DOHH2 (cell line): Measurements from ENCODE around the gene KYAT1.

Experiments used
- H3F3A ChIP-seq: fragments of 200-600 bp; sonication (generic), shearing (Covaris generic); 2 replicates; pipeline ENCODE4 v1.6.0; 2016; ENCODE audit warnings: antibody characterized with exemption, mild to moderate bottlenecking; ENCODE audit not compliant: control insufficient read depth, insufficient read depth
- H3K27ac ChIP-seq: fragments of 200-600 bp; sonication (generic); 2 replicates; pipeline ENCODE4 v1.5.1; 2014; ENCODE audit warnings: low read depth, mild to moderate bottlenecking, low read length, moderate library complexity
- H3K27me3 ChIP-seq: fragments of 200-600 bp; sonication (generic); 2 replicates; pipeline ENCODE4 v1.6.1; 2014; ENCODE audit warnings: mild to moderate bottlenecking, low read length, mixed read lengths; ENCODE audit not compliant: control insufficient read depth
- H3K36me3 ChIP-seq: fragments of 200-600 bp; sonication (generic); 2 replicates; pipeline ENCODE4 v1.6.1; 2014; ENCODE audit warnings: mild to moderate bottlenecking, low read length, moderate library complexity, mixed read lengths; ENCODE audit not compliant: control insufficient read depth
- H3K4me1 ChIP-seq: fragments of 200-600 bp; sonication (generic); 2 replicates; pipeline ENCODE4 v1.6.1; 2014; ENCODE audit warnings: mild to moderate bottlenecking, low read length, mixed read lengths; ENCODE audit not compliant: control insufficient read depth
- H3K4me2 ChIP-seq: fragments of 200-600 bp; sonication (generic); 2 replicates; pipeline ENCODE4 v1.6.0; 2014; ENCODE audit warnings: mild to moderate bottlenecking, low read length, moderate library complexity
- H3K4me3 ChIP-seq: fragments of 200-600 bp; sonication (generic); 2 replicates; pipeline ENCODE4 v1.5.1; 2014; ENCODE audit warnings: mild to moderate bottlenecking, low read length, mixed read lengths
- H3K79me2 ChIP-seq: fragments of 200-600 bp; sonication (generic); 2 replicates; pipeline ENCODE4 v1.6.1; 2014; ENCODE audit warnings: mild to moderate bottlenecking, low read length, mixed read lengths; ENCODE audit not compliant: control insufficient read depth
- H3K9me2 ChIP-seq: fragments of 200-600 bp; sonication (generic); replicated peaks from 2 replicates; pipeline ENCODE4 v1.6.1; 2014; ENCODE audit warnings: mild to moderate bottlenecking, low read length, mixed read lengths; ENCODE audit not compliant: control insufficient read depth
- H3K9me3 ChIP-seq: fragments of 200-600 bp; sonication (generic); 2 replicates; pipeline ENCODE4 v1.6.1; 2014; ENCODE audit warnings: antibody characterized with exemption, low read length, mixed read lengths; ENCODE audit not compliant: control insufficient read depth, insufficient read depth
- H4K20me1 ChIP-seq: fragments of 200-600 bp; sonication (generic); 2 replicates; pipeline ENCODE4 v1.6.0; 2014; ENCODE audit warnings: low read depth, mild to moderate bottlenecking, antibody characterized with exemption, low read length, moderate library complexity; ENCODE audit not compliant: control insufficient read depth, insufficient read depth
- EZH2phosphoT487 ChIP-seq: fragments of 200-600 bp; sonication (generic); IDR thresholded peaks from 2 replicates; pipeline ENCODE4 v1.6.1; 2017; ENCODE audit warnings: borderline replicate concordance, mild to moderate bottlenecking, antibody characterized with exemption, low read length, moderate library complexity, mixed read lengths
- TF ChIP-seq, protein P1 (sequence below): fragments of 200-600 bp; sonication (generic); IDR thresholded peaks from one replicate; pipeline ENCODE4 v1.5.1; 2014; ENCODE audit warnings: antibody characterized with exemption, mild to moderate bottlenecking, low read depth, low read length; ENCODE audit not compliant: poor library complexity, severe bottlenecking

The KYAT1 gene

DNA sequence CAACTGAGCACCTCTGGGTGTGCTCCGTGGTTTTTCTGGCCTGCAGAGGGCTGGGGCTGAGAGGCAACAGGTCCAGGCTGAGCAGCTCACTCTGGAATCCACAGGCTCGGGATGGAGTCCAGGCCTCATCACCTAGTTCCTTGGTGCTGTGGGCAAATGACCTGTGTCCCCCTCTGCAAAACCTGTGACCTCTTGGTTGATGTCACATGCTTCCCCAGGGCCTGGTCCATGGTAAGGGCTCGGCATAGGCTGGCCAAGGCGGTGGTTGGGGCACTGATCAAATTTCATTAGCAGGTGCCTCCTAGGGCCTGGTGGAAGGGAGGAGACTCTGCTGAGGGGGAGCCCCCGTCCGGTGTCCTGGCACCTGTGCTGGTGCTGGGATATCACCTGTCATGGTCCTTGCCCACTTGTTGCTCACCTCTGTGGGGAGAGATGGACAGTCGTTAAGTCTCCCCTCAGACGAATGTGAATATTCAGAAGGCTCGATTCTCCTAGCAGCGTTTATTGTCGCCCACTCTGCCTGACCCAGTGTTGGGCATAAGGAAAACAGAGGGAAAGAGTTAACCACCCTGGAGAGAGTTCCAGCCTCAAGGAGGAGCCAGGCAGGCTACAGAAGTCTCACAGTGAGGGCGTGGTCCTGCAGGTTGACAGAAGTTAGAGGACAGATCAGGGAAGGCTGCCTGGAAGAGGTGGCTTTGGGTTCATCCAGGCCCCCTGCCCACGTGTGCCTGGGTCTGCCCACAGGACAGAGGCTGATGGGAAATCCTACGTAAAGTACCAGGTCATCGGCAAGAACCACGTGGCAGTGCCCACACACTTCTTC lies 60.0 kb downstream of the KYAT1 start:
- Histone ChIP-seq H3K27me3 (no peaks in the 10 kb centered on the region), H3K9me3 (no peaks in the 10 kb centered on the region), H3K79me2 (peaks cover 19% of the 10 kb centered on the region), H3F3A (no peaks in the 10 kb centered on the region), H3K27ac (no peak overlapping the region), H3K4me2 (no peak overlapping the region), H3K36me3 (peaks cover 73% of the 10 kb centered on the region), H3K4me1 (peaks cover 21% of the 10 kb centered on the region), H3K4me3 (no peak overlapping the region), H4K20me1 (no peaks in the 10 kb centered on the region), H3K9me2 (no peaks in the 10 kb centered on the region)
- TF ChIP-seq, protein P1, sequence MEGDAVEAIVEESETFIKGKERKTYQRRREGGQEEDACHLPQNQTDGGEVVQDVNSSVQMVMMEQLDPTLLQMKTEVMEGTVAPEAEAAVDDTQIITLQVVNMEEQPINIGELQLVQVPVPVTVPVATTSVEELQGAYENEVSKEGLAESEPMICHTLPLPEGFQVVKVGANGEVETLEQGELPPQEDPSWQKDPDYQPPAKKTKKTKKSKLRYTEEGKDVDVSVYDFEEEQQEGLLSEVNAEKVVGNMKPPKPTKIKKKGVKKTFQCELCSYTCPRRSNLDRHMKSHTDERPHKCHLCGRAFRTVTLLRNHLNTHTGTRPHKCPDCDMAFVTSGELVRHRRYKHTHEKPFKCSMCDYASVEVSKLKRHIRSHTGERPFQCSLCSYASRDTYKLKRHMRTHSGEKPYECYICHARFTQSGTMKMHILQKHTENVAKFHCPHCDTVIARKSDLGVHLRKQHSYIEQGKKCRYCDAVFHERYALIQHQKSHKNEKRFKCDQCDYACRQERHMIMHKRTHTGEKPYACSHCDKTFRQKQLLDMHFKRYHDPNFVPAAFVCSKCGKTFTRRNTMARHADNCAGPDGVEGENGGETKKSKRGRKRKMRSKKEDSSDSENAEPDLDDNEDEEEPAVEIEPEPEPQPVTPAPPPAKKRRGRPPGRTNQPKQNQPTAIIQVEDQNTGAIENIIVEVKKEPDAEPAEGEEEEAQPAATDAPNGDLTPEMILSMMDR, result no peak
- TF ChIP-seq EZH2phosphoT487, result no peak

DNA sequence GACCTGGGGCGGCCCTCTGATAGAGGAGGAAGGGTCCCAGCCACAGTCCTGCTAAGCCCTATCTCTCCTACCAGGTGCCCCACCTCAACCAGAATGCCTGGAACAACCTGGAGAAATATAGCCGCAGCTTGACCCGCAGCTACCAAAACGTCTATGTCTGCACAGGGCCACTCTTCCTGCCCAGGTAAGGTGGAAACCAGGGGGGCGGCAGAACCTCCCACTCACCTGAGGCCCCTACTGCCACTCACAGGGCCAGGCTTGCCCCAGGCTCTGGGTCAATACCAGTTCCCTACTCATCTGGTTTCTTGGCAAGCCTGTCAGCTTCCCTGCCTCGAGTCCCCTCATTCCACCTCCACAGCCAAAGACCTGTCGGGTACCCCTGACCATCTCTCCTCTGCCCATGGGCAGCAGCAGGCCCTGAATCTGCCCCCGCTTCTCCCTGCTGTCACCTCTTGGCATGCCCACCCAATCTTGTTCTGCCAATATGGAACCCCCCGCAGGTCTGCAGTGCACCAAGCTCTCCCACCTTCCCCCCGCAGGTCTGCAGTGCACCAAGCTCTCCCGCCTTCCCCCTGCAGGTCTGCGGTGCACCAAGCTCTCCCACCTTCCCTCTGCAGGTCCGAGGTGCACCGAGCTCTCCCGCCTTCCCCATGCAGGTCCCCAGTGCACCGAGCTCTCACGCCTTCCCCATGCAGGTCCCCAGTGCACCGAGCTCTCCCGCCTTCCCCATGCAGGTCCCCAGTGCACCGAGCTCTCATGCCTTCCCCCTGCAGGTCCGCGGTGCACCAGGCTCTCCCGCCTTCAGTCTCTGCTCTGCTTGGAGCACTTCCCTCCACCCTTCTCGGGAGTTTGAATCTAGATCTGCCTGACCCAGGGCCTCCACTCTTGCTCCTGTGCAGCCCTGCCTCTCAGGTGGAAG lies 60.8 kb downstream of the KYAT1 start:
- TF ChIP-seq EZH2phosphoT487, result no peak
- TF ChIP-seq, protein P1, result no peak
- Histone ChIP-seq H3K4me2 (0 out of 2 replicates have a peak overlapping the region, but pooled peaks have one; percentile 98), H3K9me2 (no peaks in the 10 kb centered on the region), H3K79me2 (peaks cover 19% of the 10 kb centered on the region), H3K4me3 (no peak overlapping the region), H3K9me3 (no peaks in the 10 kb centered on the region), H3K27me3 (no peaks in the 10 kb centered on the region), H3K27ac (no peak overlapping the region), H3F3A (no peaks in the 10 kb centered on the region), H4K20me1 (no peaks in the 10 kb centered on the region), H3K36me3 (peaks cover 65% of the 10 kb centered on the region), H3K4me1 (peaks cover 21% of the 10 kb centered on the region)

DNA sequence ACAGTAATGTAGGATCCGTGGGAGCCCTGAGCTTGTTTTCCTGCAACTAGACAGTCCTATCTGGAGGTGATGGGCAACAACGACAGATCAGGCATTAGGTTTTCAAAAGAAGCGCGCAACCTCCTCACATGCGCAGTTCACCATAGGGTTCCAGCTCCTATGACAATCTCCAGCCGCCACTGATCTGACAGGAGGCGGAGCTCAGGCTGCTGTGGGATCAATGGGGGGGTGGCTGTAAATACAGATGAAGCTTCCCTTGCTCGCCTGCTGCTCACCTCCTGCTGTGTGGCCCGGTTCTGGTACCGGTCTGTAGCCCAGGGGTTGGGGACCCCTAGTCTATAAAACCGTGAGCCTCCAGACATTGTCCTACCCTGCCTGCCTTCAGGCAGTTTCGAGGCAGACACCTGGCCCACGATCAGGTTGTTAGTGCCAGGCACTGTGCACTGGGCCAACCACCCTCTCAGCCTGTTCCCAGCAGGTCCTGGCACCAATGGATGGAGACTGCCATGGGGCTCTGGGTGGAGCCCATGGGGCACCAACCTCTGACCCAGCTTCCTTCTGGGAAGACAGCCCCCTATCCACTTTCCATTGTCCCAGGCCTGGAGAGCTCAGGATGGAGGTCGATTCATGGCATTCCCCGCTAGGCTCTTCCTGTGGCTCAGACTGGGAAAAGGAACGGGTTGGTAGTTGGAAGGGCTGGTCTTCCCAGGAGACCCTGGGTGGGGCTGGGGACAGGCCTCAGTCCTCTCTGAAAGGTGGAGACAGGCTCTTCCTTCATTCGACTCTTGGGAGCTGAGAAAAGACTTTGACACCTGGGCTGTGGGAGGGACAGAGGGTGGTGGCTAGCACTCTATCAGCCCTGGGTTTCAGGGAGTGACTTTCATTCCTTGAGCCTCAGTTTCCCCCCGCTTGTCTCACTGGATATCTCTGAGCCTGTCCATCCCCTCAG lies 61.8 kb downstream of the KYAT1 start:
- no peak overlapping the region for H3K27ac ChIP-seq
- peak overlapping the region; percentile 89 for H3K4me3 ChIP-seq

More for the DNA sequence above, 61.8 kb downstream of the KYAT1 start:
- no peak for TF ChIP-seq EZH2phosphoT487
- TF ChIP-seq, protein P1, result no peak
- H3K27me3 ChIP-seq, result no peaks in the 10 kb centered on the region
- no peaks in the 10 kb centered on the region for H4K20me1 ChIP-seq
- no peaks in the 10 kb centered on the region for H3K9me3 ChIP-seq
- H3K4me2 ChIP-seq, result peak overlapping the region; percentile 98
- peaks cover 28% of the 10 kb centered on the region for H3K4me1 ChIP-seq
- H3K9me2 ChIP-seq, result no peaks in the 10 kb centered on the region
- peaks cover 57% of the 10 kb centered on the region for H3K36me3 ChIP-seq
- no peaks in the 10 kb centered on the region for H3F3A ChIP-seq
- peaks cover 19% of the 10 kb centered on the region for H3K79me2 ChIP-seq
